SW 1271 (cell line): ENCODE data around the gene PFKFB3.
"Not testable (repeated sequence)": the region's sequence is repeated elsewhere in the genome, so short reads cannot be mapped to it uniquely, and the experiment has no call there.

Source experiments
- DNase-seq, 2 experiments: peaks; one replicate each; lab custom pipeline; 2025; lab: John Stamatoyannopoulos, UW

Gene PFKFB3

GRCh38 chr10:6272126-6272525, 69.4 kb downstream of the PFKFB3 start:
- no peak for DNase-seq

GRCh38 chr10:6273351-6273750, 70.6 kb downstream of the PFKFB3 start:
- no peak for DNase-seq

GRCh38 chr10:6274040-6274439, 71.3 kb downstream of the PFKFB3 start:
- DNase-seq, result no peak

GRCh38 chr10:6274484-6274883, 71.8 kb downstream of the PFKFB3 start:
- DNase-seq, result no peak

GRCh38 chr10:6275022-6275997, 72.6 kb downstream of the PFKFB3 start:
- peak; percentile 96 for DNase-seq

GRCh38 chr10:6276356-6276755, 73.6 kb downstream of the PFKFB3 start:
- DNase-seq, result no peak

GRCh38 chr10:6278519-6279120, 75.9 kb downstream of the PFKFB3 start:
- no peak for DNase-seq

GRCh38 chr10:6279540-6280267, 77.0 kb downstream of the PFKFB3 start:
- DNase-seq, result peak in 1 of 2 experiments; percentile 73

GRCh38 chr10:6280291-6280690, 77.6 kb downstream of the PFKFB3 start:
- DNase-seq, result no peak

GRCh38 chr10:6282454-6282958, 79.8 kb downstream of the PFKFB3 start:
- no peak for DNase-seq

- DNase-seq, result no peak
Measured at GRCh38 chr10:6283655-6284054, 80.9 kb downstream of the PFKFB3 start.

- DNase-seq, result not testable (repeated sequence)
Measured at GRCh38 chr10:6290621-6291020, 87.9 kb downstream of the PFKFB3 start.

- no peak for DNase-seq
Measured at GRCh38 chr10:6292741-6293151, 90.0 kb downstream of the PFKFB3 start.

GRCh38 chr10:6296425-6296824, 93.7 kb downstream of the PFKFB3 start:
- DNase-seq, result not testable (repeated sequence)

- DNase-seq, result no peak
Measured at GRCh38 chr10:6296828-6297251, 94.1 kb downstream of the PFKFB3 start.

- DNase-seq, result no peak
Measured at GRCh38 chr10:6297522-6297921, 94.8 kb downstream of the PFKFB3 start.

- no peak for DNase-seq
Measured at GRCh38 chr10:6297951-6298381, 95.2 kb downstream of the PFKFB3 start.

- DNase-seq, result no peak
Measured at GRCh38 chr10:6298428-6298827, 95.7 kb downstream of the PFKFB3 start.

- DNase-seq, result no peak
Measured at GRCh38 chr10:6299234-6299633, 96.5 kb downstream of the PFKFB3 start.

- DNase-seq, result no peak
Measured at GRCh38 chr10:6299743-6300105, 97.0 kb downstream of the PFKFB3 start.

GRCh38 chr10:6300106-6300783, 97.5 kb downstream of the PFKFB3 start:
- no peak for DNase-seq
